Astrocyte (in vitro differentiated cells and primary cell): ENCODE data around the gene CDC6. TPM values are rescaled to one million over a fixed set of nuclear protein-coding genes. Genes with fewer than 3 reads are reported as not detected.

Source experiments
- DNase-seq: peaks from one replicate; pipeline ENCODE4 v3.0.0-alpha.2; 2010; ENCODE audit warnings: low read depth
- FAIRE-seq: peaks from 2 replicates; lab custom pipeline; 2011; peaks lifted over from hg19 to GRCh38; lab: Jason Lieb, UNC
- H2AFZ ChIP-seq: 2 replicates; pipeline ENCODE4 v1.6.0; 2012; ENCODE audit warnings: low read depth, low read length, inconsistent platforms
- H3K27ac ChIP-seq: 2 replicates; pipeline ENCODE4 v1.5.1; 2011; ENCODE audit warnings: low read depth, low read length, inconsistent platforms
- H3K27me3 ChIP-seq: 2 replicates; pipeline ENCODE4 v1.6.0; 2011; ENCODE audit warnings: low read length, inconsistent platforms; ENCODE audit not compliant: insufficient read depth
- H3K36me3 ChIP-seq: 2 replicates; pipeline ENCODE4 v1.5.1; 2011; ENCODE audit warnings: low read length, inconsistent platforms; ENCODE audit not compliant: insufficient read depth
- H3K4me1 ChIP-seq: 2 replicates; pipeline ENCODE4 v1.5.1; 2011; ENCODE audit warnings: low read length, inconsistent platforms; ENCODE audit not compliant: insufficient read depth
- H3K4me2 ChIP-seq: 2 replicates; pipeline ENCODE4 v1.6.0; 2012; ENCODE audit warnings: low read length, inconsistent platforms
- H3K4me3 ChIP-seq: 2 replicates; pipeline ENCODE4 v1.5.1; 2011; ENCODE audit warnings: low read depth, mild to moderate bottlenecking, low read length, inconsistent platforms; ENCODE audit not compliant: insufficient read depth
- H3K79me2 ChIP-seq: 2 replicates; pipeline ENCODE4 v1.6.0; 2012; ENCODE audit warnings: mild to moderate bottlenecking, low read length, inconsistent platforms; ENCODE audit not compliant: insufficient read depth
- H3K9ac ChIP-seq: 2 replicates; pipeline ENCODE4 v1.6.0; 2012; ENCODE audit warnings: mild to moderate bottlenecking, low read length, inconsistent platforms
- H3K9me3 ChIP-seq: 2 replicates; pipeline ENCODE4 v1.5.1; 2012; ENCODE audit warnings: low read depth, mild to moderate bottlenecking, low read length, inconsistent platforms; ENCODE audit not compliant: insufficient read depth
- H4K20me1 ChIP-seq: 2 replicates; pipeline ENCODE4 v1.6.0; 2012; ENCODE audit warnings: low read length, inconsistent platforms; ENCODE audit not compliant: insufficient read depth
- H3K27ac Mint-ChIP-seq: one replicate; pipeline ENCODE4 v1.8.0; 2021; ENCODE audit warnings: mild to moderate bottlenecking, mixed read lengths; ENCODE audit not compliant: unreplicated experiment
- H3K27me3 Mint-ChIP-seq: one replicate; pipeline ENCODE4 v1.8.0; 2021; ENCODE audit warnings: low read depth, mixed read lengths; ENCODE audit not compliant: unreplicated experiment
- H3K36me3 Mint-ChIP-seq: one replicate; pipeline ENCODE4 v1.8.0; 2021; ENCODE audit warnings: low read depth, mixed read lengths; ENCODE audit not compliant: unreplicated experiment
- H3K4me1 Mint-ChIP-seq: one replicate; pipeline ENCODE4 v1.8.0; 2021; ENCODE audit warnings: low read depth, mixed read lengths; ENCODE audit not compliant: unreplicated experiment
- H3K4me3 Mint-ChIP-seq: one replicate; pipeline ENCODE4 v1.8.0; 2021; ENCODE audit warnings: mild to moderate bottlenecking, moderate library complexity, mixed read lengths; ENCODE audit not compliant: unreplicated experiment
- H3K9me3 Mint-ChIP-seq: one replicate; pipeline ENCODE4 v1.8.0; 2021; ENCODE audit warnings: mild to moderate bottlenecking, mixed read lengths; ENCODE audit not compliant: unreplicated experiment
- CTCF ChIP-seq: IDR thresholded peaks from 2 replicates; pipeline ENCODE4 v1.5.1; 2011; ENCODE audit warnings: low read depth, mild to moderate bottlenecking, inconsistent platforms, low read length, moderate library complexity; ENCODE audit not compliant: insufficient read depth
- EZH2 ChIP-seq: IDR thresholded peaks from 2 replicates; pipeline ENCODE4 v1.6.1; 2012; ENCODE audit warnings: mild to moderate bottlenecking, low read length, inconsistent platforms; ENCODE audit not compliant: insufficient read depth
- total RNA-seq: library from RNA; stranded (reverse); gene quantifications from 2 replicates; pipeline ENCODE4 v1.2.1, GENCODE V29; 2021

The CDC6 gene
- total RNA-seq, 1 donor from 2014 or later = 14.4 TPM

GRCh38 chr17:40301315-40301714, 13.6 kb downstream of the CDC6 start:
- Mint-ChIP-seq H3K27me3 (no peaks in the 10 kb centered on the region), H3K4me1 (peaks cover 23% of the 10 kb centered on the region), H3K9me3 (no peaks in the 10 kb centered on the region), H3K4me3 (no peak overlapping the region), H3K36me3 (no peaks in the 10 kb centered on the region), H3K27ac (no peak overlapping the region)
- no peak overlapping the region for H2AFZ ChIP-seq
- no peaks in the 10 kb centered on the region for H3K27me3 ChIP-seq
- no peaks in the 10 kb centered on the region for H3K9me3 ChIP-seq
- H3K36me3 ChIP-seq = peaks cover 20% of the 10 kb centered on the region
- H3K79me2 ChIP-seq = no peaks in the 10 kb centered on the region
- DNase-seq = no peak
- H3K27ac ChIP-seq = no peak overlapping the region
- FAIRE-seq = no peak
- peaks cover 22% of the 10 kb centered on the region for H3K4me1 ChIP-seq
- H3K4me3 ChIP-seq = no peak overlapping the region
- no peak for TF ChIP-seq CTCF
- TF ChIP-seq EZH2 = no peak
- H3K4me2 ChIP-seq = no peak overlapping the region
- peaks cover 12% of the 10 kb centered on the region for H4K20me1 ChIP-seq
- no peak overlapping the region for H3K9ac ChIP-seq

- peak; percentile 78 for TF ChIP-seq CTCF
- no peak for TF ChIP-seq EZH2
- peak overlapping the region; percentile 49 for H3K27ac Mint-ChIP-seq
- FAIRE-seq = peak; percentile 5
- Histone ChIP-seq H2AFZ (no peak overlapping the region), H3K27me3 (no peaks in the 10 kb centered on the region), H4K20me1 (peaks cover 12% of the 10 kb centered on the region), H3K27ac (peak overlapping the region; percentile 73), H3K4me1 (peaks cover 38% of the 10 kb centered on the region), H3K4me2 (peak overlapping the region; percentile 65), H3K36me3 (peaks cover 18% of the 10 kb centered on the region), H3K79me2 (no peaks in the 10 kb centered on the region), H3K9me3 (no peaks in the 10 kb centered on the region), H3K4me3 (no peak overlapping the region), H3K9ac (peak overlapping the region; percentile 22)
- H3K36me3 Mint-ChIP-seq = no peaks in the 10 kb centered on the region
- no peak overlapping the region for H3K4me3 Mint-ChIP-seq
- DNase-seq = peak; percentile 44
- no peaks in the 10 kb centered on the region for H3K9me3 Mint-ChIP-seq
- H3K4me1 Mint-ChIP-seq = peaks cover 21% of the 10 kb centered on the region
- H3K27me3 Mint-ChIP-seq = no peaks in the 10 kb centered on the region
Observed at GRCh38 chr17:40303009-40303657, 15.5 kb downstream of the CDC6 start.
